NCI-H2227 (cell line): ENCODE results near the gene FOXB1.

Source experiments
- DNase-seq: peaks from one replicate; lab custom pipeline; 2025; ENCODE audit not compliant: unreplicated experiment; lab: John Stamatoyannopoulos, UW

Gene FOXB1

DNA sequence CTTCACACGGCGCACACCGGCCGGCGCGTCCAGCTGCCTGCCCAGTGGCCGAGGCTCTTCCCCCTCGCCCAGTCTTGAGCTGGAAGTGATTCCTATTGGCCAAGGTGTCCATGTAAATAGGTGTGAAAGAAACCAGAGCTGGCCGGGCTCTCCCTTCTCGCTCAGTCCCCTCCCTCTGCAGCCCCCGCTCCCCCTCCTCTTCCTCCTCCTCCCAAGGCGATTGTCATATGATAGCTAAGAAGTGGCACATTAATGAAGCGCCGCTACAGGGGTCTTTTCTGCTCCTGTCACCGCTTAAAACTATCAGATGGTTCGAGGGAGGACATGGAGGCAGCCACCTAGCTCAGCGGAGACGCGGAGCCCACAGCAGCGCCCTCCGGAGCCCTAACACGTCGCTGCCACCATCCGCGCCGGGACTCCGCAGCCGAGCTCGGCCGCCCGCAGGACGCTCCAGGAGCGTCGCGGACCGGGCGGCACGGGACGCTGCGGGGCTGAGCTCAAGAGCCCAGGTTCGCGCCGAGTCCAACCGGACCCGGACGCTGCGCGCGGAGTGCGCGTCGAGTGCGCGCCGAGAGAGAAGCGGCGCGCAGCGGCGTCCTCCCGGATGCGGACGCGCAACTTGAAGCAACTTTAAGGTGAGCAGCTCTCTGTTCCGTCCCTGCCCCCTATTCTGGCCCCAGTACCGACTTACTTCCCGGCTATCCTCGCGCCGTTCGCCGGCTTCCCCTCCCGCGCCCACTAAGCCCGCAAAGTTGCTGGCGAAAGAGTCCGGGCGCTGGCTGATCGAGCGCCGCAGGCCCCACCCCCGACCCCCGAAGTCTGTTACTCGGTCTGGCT lies at the start of gene FOXB1:
Gene FOXB1 (plus strand): TSS at position 303 of the 837 bp plus-strand sequence. CDS start 653 bp downstream, outside the sequence.
- DNase-seq = peak; percentile 61

DNA sequence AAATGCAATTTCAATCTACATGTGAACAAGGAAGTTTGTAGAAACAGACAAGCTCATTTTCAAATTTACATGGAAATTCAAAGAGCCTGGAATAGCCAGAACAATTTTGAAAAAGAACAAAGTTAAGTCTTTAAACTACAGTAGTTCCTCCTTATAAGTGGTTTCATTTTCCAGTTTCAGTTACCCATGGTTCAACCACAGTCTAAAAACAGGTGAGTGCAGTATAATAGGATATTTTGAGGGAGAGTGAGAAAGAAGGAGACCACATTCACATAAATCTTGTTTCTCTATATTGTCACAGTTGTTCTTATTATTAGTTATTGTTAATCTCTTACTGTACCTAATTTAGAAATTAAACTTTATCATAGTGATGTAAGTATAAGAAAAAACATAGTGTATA lies 45.8 kb upstream of the FOXB1 start:
- DNase-seq = no peak

DNA sequence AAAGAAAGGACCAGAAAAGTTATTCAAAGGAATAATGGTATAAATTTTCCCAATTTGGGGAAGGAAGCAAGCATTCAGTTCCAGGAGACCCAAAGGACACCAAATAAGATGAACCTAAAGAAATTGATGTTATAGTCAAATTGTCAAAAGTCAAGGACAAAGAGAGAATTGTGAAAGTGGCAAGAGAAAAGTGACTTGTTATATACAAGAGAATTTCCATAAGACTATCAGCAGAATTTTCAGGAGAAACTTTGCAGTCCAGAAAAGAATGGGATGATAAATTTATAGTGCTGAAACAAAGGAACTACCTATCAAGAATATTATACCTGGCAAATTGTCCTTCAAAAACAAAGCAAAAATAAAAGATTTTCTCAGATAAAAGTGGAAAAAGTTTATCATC lies 43.8 kb upstream of the FOXB1 start:
- no peak for DNase-seq

DNA sequence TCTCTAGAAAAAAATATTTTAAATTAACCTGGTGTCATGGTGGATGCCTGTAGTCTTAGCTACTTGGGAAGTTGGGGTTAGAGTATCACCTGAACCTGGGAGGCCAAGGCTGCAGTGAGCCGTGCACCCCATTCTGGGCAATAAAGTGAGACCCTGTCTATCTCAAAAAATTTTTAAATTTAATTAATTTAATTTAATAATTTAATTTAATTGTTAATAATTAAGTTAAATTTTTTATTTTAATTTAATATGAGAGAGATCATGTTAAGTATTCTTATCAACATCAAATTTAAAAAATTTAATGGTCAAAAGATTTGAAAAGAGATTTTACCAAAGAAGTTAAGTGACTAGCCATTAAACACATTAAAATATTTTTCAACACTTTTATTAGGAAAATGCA lies 40.8 kb upstream of the FOXB1 start:
- no peak for DNase-seq

DNA sequence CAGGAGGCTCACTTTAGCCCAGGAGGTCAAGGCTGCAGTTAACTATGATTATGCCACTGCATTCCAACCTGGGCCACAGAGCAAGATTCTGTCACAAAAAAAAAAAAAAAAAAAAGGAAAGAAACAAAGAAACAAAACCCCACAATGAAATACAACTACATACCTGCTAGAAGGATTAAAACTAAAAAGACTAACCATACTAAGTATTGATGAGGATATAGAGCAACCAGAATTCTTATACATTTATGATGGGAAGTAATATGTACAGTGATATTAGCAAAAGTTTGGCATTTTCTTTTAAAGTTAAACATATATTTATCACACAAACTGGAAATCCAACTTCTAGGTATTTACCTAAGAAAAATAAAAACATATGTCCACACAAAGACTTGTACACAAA lies 40.2 kb upstream of the FOXB1 start:
- DNase-seq = no peak

DNA sequence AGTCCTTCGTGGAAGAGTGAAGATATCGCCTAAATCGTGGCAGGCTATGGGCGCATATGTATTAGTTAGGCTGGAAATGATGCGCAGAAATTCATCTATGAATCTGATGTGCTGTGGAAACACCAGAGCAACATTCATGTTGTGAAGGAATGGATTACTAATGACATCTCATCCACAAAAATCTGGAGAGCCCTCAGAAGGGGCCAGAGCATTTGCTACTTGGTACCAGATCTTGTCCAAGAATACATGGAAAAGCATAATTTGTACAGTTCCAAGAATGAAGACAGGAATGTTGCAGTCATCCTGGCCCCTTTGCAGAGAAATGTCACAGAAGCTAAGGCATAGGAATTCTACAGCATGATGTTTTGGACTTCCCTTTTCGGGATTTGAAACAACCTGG lies 38.4 kb upstream of the FOXB1 start:
- DNase-seq = no peak

DNA sequence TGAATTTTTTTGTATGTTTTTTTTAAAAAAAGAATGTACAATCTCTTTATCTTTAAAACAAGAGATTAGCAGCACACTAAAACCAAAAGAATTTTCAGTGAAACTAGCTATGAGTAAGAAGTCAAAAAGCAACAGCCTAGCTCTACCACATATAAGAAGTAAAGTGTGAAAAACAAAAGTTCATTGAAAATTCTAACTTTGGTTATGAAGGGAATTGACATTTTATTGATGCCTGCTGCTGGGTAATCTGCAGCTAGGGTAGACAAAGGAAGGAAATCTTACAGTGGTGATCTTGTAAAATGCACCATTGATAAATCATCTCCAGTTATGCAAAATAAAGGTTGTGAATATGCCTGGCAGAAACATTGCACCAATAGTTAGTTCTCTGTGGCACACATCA lies 37.8 kb upstream of the FOXB1 start:
- DNase-seq = no peak

DNA sequence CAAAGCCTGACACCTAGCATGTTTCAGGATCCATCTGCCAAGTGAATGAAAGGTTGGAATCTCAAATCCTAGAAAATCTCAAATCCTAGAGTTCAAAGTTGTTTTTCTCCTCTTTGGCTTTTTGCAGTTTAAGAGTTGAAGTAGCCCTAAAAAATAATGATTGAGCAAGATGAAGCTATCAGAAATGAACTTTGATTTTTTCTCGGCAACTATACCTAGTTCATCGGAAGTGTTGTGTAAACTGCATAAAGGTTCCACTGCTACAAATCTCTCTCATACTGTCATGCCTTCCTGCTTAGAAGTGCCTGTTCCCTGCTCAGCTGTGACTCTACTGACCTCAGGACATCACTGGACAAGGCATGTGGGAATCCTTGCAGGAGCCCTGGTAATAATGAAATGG lies 35.8 kb upstream of the FOXB1 start:
- DNase-seq = no peak

DNA sequence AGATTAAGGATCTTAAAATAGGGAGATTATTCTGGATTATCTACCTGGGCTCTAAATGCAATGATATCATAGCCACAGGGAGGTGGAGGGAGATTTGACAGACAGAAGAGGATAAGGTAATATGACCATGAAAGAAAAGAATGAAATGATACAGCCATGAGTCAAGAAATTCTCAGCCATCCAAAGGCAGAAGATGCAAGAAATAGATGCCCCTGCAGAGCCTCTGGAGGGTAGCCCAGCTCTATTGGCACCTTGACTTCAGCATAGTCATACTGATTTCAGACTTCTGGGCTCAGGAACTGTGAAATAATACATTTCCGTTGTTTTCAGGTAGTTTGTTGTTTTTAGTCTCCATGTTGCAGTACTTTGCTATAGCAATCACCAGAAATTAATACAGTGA lies 31.9 kb upstream of the FOXB1 start:
- DNase-seq = no peak

DNA sequence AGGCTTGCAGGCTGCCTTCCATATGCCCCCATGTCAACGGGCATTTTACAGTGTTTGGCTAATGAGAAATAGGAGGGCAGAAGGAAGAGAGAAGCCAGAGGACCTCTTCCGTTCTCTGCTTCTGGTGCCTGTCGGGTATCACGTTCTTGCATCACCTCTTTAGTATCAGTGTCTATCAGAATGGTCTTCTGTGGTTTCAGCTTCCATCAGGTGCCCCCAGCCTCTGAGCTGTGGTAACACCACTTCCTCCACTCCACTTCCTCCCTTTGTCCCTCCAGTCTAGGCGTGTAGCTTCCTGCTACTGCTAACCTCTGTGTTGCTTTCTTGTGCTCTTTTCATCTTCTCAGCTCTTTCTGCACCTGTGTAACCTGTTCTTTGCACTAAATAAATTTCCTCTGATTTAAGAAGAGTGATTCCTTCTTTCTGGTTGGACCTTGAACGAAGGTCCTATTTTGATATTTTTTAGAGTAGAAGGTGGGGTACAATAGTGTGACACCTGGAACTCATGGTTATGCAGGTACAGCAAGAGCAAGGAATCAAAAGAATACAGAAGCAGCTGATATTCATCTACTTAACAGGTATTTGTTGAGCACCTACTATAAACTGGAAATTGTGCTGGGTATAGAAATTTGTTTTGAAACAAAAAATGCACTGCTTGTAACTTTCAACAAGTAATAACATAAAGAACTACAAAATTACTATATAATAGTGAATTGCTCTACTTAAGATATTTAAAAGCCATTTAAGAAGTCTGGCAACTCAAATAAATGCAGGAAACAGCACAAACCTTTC lies 27.4 kb upstream of the FOXB1 start:
- DNase-seq = no peak

DNA sequence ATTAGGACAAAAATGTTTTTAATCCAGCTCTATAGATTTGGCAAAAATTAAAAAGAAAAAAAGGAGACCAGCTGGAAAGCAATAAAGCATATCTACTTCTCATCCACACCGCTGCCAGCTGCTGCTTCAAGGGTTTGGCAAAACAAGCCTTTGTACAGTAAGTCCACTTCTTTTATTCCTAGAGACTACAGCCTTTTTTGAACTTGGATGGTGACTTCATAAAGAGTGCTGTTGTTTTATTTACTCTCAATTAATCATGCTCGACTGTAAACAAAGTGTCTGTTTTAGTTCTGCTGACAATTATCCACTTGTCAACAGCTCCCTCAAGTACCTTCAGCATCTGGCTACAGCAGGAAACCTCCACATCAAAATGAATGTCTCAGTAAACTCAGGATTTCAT lies 12.3 kb upstream of the FOXB1 start:
- DNase-seq = no peak

DNA sequence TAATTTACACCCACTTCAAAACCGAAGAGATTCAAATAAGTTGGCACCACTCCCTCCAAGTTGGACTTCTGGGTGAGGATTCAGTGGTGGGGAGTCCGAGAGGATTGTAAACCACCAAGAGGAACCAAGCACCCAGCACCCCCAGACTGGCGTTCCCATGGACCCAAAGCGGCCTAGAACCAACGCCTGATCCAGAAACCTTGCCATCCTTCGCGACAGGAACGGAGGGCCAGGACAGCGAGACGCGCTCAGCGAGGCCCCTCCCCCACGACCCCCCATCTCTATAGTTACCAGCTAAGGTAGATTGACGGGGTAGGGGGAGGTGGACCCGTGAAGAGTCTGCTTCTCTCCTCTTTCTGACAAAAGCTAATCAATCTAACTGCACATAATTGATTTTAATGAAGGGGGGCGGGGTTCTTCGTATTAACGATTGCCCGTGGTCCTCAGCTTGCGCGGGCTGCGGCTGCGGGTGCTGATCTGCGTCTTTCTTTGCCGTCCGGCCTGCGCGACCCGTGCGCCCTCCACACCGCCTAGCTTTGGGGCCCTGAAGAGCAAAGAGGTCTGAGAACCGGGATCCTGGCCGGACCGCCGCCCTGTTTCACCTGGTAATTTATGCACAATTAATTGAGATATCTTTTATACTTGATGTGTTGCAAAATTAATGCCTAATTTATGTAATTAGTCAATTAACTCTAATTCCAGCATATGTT lies 10.9 kb upstream of the FOXB1 start:
- no peak for DNase-seq

DNA sequence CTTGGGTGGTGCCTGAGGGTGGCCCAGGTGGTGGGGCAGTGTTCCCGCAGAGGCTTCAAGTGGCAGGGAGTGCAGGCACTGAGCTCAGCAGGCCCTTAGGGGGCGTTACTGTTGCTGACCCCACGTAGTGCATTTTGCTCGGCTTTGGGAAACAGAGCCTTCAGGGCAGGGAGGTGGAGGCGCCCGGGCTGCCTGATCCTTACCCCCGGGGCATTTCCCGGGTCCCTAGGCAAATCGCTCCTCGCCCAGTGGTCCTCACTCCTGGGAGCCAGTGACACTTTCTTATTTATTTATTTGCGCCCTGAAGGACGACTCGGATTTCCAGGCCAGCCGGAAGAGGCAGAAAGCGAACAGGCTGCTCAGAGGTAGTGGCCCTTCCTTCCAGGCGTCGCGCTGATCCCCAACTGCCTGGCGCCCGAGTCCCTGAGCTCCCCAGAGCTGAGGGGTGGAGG lies 10.1 kb upstream of the FOXB1 start:
- no peak for DNase-seq

DNA sequence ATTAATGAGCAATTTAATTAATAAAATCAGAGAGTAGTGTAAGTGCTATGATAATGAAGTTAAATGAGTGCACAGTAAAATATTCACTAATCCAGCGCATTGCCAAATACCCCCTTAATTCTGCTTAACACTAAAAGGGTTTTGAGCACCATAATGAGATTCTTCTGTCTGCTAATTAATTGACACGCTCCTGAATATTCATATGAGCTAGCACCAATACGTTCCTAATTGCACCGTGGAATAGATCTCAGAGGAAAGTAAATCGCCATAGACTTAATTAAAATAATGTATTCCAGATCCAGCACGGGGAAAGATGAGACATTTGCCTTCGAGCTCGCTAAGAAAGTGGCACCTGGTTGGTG lies 9.6 kb upstream of the FOXB1 start:
- no peak for DNase-seq

DNA sequence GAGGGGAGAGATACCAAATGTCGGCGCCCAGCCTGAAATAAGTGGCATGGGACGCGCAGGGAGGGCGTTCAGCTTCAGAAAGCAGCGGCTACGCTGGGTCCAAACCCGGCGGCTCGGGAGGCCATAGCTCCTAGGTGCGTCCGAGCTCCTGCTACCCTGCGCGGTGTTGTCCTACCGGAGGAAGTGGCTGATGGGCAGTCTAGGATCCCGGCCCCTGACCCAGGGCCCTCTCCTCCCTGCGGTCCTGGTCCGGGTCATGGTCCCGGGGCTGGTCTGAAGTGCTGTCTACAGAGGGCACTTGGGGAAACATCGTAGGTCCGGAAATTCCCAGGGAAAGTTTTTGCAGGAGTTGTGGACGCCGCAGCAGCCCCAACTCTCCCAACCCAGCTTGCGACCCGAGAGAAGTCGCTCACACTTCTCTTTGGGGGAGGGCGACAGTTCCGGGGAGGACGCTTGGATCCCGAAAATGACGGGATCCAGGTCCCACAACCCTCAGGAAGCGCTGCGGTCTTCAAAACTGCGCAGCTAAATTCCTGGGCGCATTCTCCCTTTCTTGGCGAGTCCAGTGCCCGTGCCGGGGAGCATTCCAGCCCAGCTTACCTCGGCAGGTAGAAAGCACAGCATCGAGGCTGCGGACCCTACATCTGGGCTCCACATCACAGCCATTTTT lies 9.1 kb upstream of the FOXB1 start:
- DNase-seq = no peak

DNA sequence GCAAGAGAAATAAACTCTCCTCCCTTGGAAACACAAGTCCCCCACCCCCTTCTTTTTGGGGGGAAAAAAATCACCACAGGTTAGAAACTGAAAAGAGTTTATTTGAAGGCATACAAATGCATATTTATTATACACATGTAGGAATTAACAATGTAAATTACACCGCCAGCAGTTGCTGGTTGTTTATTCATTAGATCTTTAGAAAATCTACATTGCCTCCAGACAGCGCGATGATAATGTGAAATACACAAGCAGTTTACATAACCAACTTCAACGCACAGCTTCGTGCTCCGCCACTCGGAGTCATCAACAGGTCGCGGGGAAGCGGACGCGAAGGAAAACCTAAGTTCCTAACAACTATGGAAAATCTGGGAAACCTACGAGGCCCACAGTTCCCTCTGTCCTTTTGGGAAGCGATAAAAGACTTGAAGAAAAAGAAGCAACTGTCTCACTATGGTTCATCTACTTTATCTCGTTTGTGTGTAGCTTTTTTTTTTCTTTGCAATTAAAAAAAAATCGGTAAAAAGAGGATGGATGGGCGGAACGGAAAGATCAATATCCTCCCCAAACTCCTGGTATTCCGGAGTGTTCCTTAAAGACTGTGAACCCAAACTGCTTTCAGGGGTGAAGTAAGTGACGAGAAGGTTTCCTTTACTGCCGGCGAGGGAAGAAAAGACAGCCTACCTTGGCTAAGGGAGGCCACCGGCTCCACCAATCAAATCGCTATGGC lies 8.4 kb upstream of the FOXB1 start:
- DNase-seq = peak; percentile 6

DNA sequence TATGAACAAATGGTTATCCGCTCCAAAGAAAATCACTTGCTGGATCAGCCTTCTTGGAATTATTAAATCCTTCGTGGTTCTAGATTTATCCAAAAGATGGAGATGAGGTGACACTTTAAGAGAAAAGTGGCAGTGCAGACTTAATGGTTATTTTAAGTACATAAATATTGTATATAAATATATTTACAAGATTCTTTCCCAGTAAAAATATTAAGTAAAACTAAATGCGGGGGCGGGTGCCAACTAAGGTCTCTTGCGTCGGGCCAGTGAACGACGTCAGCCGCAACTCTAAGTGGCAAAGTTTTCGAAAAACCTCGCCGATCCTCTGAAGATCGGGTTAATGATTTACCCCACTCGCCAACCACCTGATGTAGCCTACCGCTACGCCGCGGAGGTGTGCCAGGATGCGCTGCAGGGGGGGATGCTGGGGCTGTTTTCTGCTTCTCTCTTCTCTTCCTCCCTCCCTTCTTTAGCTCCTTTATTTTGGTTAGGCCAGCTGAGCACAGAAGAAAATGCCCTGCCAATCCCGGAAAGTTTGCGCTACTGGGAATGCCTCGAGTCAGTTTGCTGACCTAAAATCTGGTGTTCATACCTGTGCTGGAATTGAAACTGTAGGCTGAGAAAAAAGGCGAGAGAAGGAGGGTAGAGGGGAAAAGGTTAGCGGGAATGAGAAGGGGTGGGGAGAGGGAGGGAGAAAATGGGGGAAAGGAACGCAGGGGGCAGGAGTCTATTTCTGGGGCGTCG lies 7.6 kb upstream of the FOXB1 start:
- DNase-seq = no peak

DNA sequence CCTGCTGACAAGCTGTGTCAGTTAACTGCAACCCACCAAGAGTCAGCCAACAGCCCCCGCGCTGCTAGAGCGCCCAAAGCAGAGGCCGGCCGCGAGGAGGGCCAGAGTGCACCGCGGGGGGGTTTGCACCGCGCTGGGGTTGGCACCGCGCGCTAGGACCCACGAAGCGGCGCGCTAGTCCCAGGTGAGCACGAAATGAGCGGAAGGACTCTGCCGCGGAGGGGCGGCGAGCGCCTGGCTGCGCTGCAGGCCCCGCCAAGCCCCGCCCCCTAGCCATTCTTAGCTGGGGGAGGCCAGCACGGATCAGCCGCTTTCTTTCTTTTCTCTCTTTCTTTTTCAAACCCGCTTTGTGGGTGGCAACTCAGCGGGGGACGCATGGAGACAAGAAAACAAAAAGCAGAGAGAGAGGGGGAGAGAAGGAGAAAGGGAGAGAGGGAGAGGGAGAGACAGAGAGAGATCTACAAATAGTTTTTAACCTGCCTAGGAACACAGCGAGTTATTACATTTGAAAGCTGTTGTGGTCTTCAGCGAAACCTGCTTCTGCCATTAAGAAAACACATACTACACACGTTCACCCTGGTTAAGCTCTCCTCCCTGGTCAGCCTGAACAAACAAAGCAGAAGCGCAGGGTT lies 6.9 kb upstream of the FOXB1 start:
- DNase-seq = peak; percentile 50

DNA sequence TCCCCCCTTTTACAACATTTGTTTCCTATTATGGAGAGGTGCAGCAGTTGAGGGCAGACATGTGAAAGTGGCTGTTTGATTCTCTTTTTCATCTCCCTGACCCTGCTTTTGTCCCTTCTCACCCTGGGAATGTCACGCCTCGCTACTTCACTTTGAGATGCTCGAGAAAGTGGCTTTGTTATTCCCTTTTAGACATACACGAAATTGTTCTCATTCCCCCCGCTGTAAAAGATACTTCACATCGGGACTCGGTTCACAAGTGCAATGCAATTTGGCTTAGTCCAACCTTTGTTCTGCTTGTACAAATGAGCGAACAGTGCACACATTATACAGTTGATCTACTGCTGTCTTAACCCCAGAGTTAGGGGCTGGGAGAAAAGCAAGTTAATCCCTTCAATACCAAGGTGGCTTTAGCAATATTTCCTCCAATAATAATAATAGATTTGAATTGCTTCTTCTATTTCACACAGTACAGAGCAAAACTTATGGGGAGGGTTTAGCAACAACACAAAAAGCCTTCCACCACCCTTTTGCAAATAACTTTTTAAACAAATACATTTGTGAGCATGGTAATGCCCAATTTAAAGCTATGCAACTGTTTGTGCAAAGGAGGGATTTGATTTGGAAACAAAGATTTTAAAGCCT lies 5.7 kb upstream of the FOXB1 start:
- DNase-seq = peak; percentile 44
